KMS-11 (cell line): ENCODE results near the gene BCOR.
A peak's percentile ranks its signal among the peaks of the same experiment; 100 is the strongest.

ENCODE experiments used
- H2AFZ ChIP-seq: fragments of 200-600 bp; sonication (generic); 2 replicates; pipeline ENCODE4 v1.6.1; 2016; ENCODE audit warnings: antibody characterized with exemption, mixed run types, low read depth
- H3K27ac ChIP-seq: fragments of 200-600 bp; sonication (generic); 2 replicates; pipeline ENCODE4 v1.6.1; 2016; ENCODE audit warnings: mild to moderate bottlenecking, mixed run types
- H3K27me3 ChIP-seq: fragments of 200-600 bp; sonication (generic); 2 replicates; pipeline ENCODE4 v1.6.1; 2017; ENCODE audit warnings: mild to moderate bottlenecking, low read depth, mixed run types, moderate library complexity; ENCODE audit not compliant: insufficient read depth
- H3K36me3 ChIP-seq: fragments of 200-600 bp; sonication (generic); 2 replicates; pipeline ENCODE4 v1.6.1; 2017; ENCODE audit warnings: mild to moderate bottlenecking, mixed run types; ENCODE audit not compliant: insufficient read depth
- H3K4me1 ChIP-seq: fragments of 200-600 bp; sonication (generic); 2 replicates; pipeline ENCODE4 v1.6.1; 2016; ENCODE audit warnings: mild to moderate bottlenecking, low read depth, mixed run types; ENCODE audit not compliant: poor library complexity, severe bottlenecking
- H3K4me2 ChIP-seq: fragments of 200-600 bp; sonication (generic); 2 replicates; pipeline ENCODE4 v1.7.0; 2016; ENCODE audit warnings: mild to moderate bottlenecking, mixed run types
- H3K4me3 ChIP-seq: fragments of 200-600 bp; sonication (generic); IDR thresholded peaks from 2 replicates; pipeline ENCODE4 v1.6.1; 2017; ENCODE audit warnings: low read depth, low read length, mixed read lengths; ENCODE audit not compliant: insufficient read depth
- H3K79me2 ChIP-seq: fragments of 200-600 bp; sonication (generic); 2 replicates; pipeline ENCODE4 v1.6.1; 2016; ENCODE audit warnings: low read depth, mixed run types; ENCODE audit not compliant: insufficient read depth
- H3K9ac ChIP-seq: fragments of 200-600 bp; sonication (generic); 2 replicates; pipeline ENCODE4 v1.6.1; 2016; ENCODE audit warnings: mild to moderate bottlenecking, mixed run types
- H4K20me1 ChIP-seq: fragments of 200-600 bp; sonication (generic); 2 replicates; pipeline ENCODE4 v1.6.1; 2016; ENCODE audit warnings: mild to moderate bottlenecking, mixed run types; ENCODE audit not compliant: insufficient read depth
- CTCF ChIP-seq: fragments of 200-600 bp; sonication (generic); conservative IDR thresholded peaks from 2 replicates; pipeline ENCODE4 v1.6.1; 2017; ENCODE audit warnings: low read depth, mild to moderate bottlenecking, antibody characterized with exemption, low read length, moderate library complexity, mixed read lengths

Gene BCOR

GRCh38 chrX:40104985-40105834 lies 7.5 kb upstream of the BCOR start:
- H3K4me1 ChIP-seq, result peaks cover 46% of the 10 kb centered on the region
- H3K79me2 ChIP-seq, result peaks cover 34% of the 10 kb centered on the region; the same call in 1 of the 2 replicates
- H3K4me3 ChIP-seq, result no peak overlapping the region
- peak overlapping the region; percentile 92 for H3K9ac ChIP-seq
- peak overlapping the region; percentile 97 for H3K27ac ChIP-seq
- H2AFZ ChIP-seq, result no peak overlapping the region
- H4K20me1 ChIP-seq, result no peaks in the 10 kb centered on the region
- peak overlapping the region; percentile 66 for H3K4me2 ChIP-seq
- no peak for TF ChIP-seq CTCF
- no peaks in the 10 kb centered on the region for H3K36me3 ChIP-seq
- H3K27me3 ChIP-seq, result no peaks in the 10 kb centered on the region

GRCh38 chrX:40104630-40104984 lies 6.8 kb upstream of the BCOR start:
- Histone ChIP-seq H3K9ac (peak overlapping the region; percentile 92), H3K4me1 (peaks cover 52% of the 10 kb centered on the region), H3K4me3 (no peak overlapping the region), H3K36me3 (no peaks in the 10 kb centered on the region), H2AFZ (no peak overlapping the region), H3K27ac (peak overlapping the region; percentile 97), H3K4me2 (peak overlapping the region; percentile 66), H3K27me3 (no peaks in the 10 kb centered on the region), H3K79me2 (peaks cover 34% of the 10 kb centered on the region; the same call in 1 of the 2 replicates), H4K20me1 (no peaks in the 10 kb centered on the region)
- no peak for TF ChIP-seq CTCF

GRCh38 chrX:40103565-40104323 lies 6.0 kb upstream of the BCOR start:
- no peak for TF ChIP-seq CTCF
- Histone ChIP-seq H3K4me3 (no peak overlapping the region), H2AFZ (no peak overlapping the region), H4K20me1 (no peaks in the 10 kb centered on the region), H3K27ac (peak overlapping the region; percentile 97; the same call in 1 of the 2 replicates), H3K27me3 (no peaks in the 10 kb centered on the region), H3K79me2 (peaks cover 34% of the 10 kb centered on the region; the same call in 1 of the 2 replicates), H3K36me3 (no peaks in the 10 kb centered on the region), H3K4me1 (peaks cover 52% of the 10 kb centered on the region), H3K9ac (no peak overlapping the region), H3K4me2 (peak overlapping the region; percentile 66)

GRCh38 chrX:40102393-40103381 lies 4.9 kb upstream of the BCOR start:
- Histone ChIP-seq H3K27me3 (no peaks in the 10 kb centered on the region), H3K4me2 (peak overlapping the region; percentile 91), H3K4me3 (no peak overlapping the region), H3K4me1 (peaks cover 42% of the 10 kb centered on the region), H3K79me2 (peaks cover 34% of the 10 kb centered on the region; the same call in 1 of the 2 replicates), H4K20me1 (no peaks in the 10 kb centered on the region), H3K27ac (peak overlapping the region; percentile 95; the same call in 1 of the 2 replicates), H3K9ac (no peak overlapping the region), H3K36me3 (no peaks in the 10 kb centered on the region), H2AFZ (no peak overlapping the region)
- no peak for TF ChIP-seq CTCF
